T-helper 1 cell treated with Interleukin-12 subunit alpha and Interleukin-12 subunit beta and Interleukin-4 antibody, amounts not matched to agents 30 ng/mL and 1 ng/mL, for 36 hours (primary cell): ENCODE data around the gene GLI3. TPM values are rescaled to one million over a fixed set of nuclear protein-coding genes. Genes with fewer than 3 reads are reported as not detected.

Source experiments
- intact Hi-C: fragments of 100-400 bp; cut with micrococcal nuclease; formaldehyde crosslinking; loops from one replicate; pipeline ENCODE4 v1.15.1; 2024
- total RNA-seq: library from RNA; stranded (reverse); gene quantifications from 2 replicates; pipeline ENCODE4 v1.2.3, GENCODE V29; 2022

Gene GLI3
- total RNA-seq, 1 donor from 2014 or later: 0.02 TPM

- intact Hi-C loops: loop anchor here (5.0 kb wide), 1 partner anchor 1250 kb away; no protein-coding TSS in a partner anchor
Observed at GRCh38 chr7:42011846-42012245, 225.2 kb downstream of the GLI3 start.

- intact Hi-C loops: loop anchor here (5.0 kb wide), 1 partner anchor 1252 kb away; no protein-coding TSS in a partner anchor
Observed at GRCh38 chr7:42010751-42011150, 226.3 kb downstream of the GLI3 start.

GRCh38 chr7:42006801-42007513, 230.1 kb downstream of the GLI3 start:
- intact Hi-C loops: no loop called here

- intact Hi-C loops: no loop called here
Observed at GRCh38 chr7:42002654-42003053, 234.4 kb downstream of the GLI3 start.

DNA sequence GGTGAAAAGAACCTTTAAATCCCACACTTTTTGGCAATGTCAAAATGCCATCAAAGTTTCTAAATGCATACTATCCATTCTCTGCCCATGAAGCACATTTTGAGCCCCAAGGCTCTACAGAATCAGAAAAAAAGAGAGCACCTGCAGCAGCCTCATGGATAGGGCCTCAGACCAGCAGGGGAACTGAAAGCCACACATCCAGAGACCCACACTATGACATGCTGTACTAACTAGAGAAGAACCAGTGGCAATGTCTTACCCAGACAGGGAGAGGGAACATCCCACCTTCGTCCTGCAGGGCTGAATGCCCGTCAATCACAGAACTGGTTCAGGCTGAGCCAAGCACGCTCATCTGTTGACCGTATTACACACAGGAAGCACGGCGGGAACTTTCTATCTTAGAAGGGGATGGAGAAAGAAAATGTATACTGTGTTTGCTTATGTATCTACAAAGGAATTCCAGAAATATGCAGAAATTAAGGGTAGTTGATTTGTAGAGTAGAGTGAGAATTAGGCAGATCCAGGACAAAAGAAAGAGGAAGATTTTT, 237.2 kb downstream of the GLI3 start:
- intact Hi-C loops: no loop called here

GRCh38 chr7:41998041-41998440, 239.0 kb downstream of the GLI3 start:
- intact Hi-C loops: no loop called here

- intact Hi-C loops: no loop called here
Observed at GRCh38 chr7:41997151-41997550, 239.9 kb downstream of the GLI3 start.

GRCh38 chr7:41996381-41997035, 240.5 kb downstream of the GLI3 start:
- intact Hi-C loops: no loop called here

DNA sequence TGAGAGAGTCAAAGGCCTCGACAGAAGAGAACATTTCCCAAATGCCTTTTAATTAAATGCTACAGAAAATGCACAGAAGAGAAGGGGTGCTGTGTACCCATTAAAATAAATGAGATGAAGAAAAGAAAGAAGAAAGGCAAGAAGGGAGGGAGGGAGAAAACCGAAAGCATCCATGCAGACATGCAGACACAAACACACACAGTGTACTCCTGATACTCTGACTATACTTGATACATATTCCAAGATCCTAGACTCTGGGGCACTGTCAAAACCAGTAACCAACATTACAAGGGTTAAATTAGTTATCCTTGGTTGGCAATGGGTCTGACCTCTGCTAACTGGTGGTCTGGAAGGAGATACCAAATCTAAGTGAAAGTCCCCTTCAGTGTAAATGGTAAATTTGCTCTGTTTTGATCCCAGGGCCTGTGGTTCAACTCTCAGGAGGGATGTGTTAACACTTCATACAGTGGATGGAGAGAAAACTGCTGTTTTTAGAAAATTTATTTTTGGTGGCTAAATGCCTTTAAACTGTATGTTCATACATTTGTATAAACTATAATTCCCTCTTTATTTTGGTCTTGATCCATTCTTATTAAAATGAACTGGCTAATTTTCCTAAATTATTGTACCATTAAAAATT, 241.3 kb downstream of the GLI3 start:
- intact Hi-C loops: no loop called here

GRCh38 chr7:41994746-41995110, 242.3 kb downstream of the GLI3 start:
- intact Hi-C loops: no loop called here

GRCh38 chr7:41994036-41994745, 242.8 kb downstream of the GLI3 start:
- intact Hi-C loops: no loop called here

GRCh38 chr7:41992881-41993867, 243.8 kb downstream of the GLI3 start:
- intact Hi-C loops: no loop called here

DNA sequence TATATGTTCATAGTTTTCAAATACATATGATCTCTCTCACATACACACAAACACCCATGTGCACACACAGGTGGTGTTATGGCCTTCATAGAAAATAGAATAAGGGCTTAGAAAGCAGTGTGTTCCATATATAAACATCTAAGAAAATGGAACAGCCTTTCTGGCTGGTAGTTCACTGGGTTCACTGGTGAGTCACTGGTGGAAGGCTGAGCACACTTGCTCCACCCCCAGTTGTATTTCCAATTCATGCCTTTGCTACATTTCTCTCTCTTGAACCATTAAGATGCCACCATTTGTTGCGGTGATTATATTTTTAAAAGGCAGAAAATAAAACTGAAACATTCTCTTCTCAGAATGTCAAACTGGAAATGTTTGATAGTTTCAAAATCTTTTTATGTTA, 252.1 kb downstream of the GLI3 start:
- intact Hi-C loops: no loop called here

- intact Hi-C loops: no loop called here
Observed at GRCh38 chr7:41981046-41982040, 255.7 kb downstream of the GLI3 start.

- intact Hi-C loops: no loop called here
Observed at GRCh38 chr7:41979834-41980307, 257.1 kb downstream of the GLI3 start.

DNA sequence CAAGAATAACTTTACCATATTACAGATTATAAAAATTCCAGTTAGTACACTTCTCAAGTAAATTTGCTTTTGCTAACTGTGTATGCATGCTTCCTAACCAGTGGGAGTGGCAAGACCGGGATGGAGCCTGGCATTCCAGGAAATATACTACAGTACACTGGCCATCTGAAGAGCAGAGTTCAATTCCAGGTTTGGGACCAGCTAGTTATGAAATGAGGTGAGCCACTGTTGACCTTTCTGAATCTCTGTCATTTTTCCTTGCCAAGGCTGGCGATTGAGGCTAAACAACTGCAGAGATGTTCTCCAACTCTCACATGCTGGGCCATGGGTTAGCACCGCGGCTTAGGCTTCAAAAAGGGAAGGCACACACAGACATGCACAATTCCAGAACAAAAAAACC, 258.2 kb downstream of the GLI3 start:
- intact Hi-C loops: no loop called here

GRCh38 chr7:41977661-41978060, 259.3 kb downstream of the GLI3 start:
- intact Hi-C loops: no loop called here

DNA sequence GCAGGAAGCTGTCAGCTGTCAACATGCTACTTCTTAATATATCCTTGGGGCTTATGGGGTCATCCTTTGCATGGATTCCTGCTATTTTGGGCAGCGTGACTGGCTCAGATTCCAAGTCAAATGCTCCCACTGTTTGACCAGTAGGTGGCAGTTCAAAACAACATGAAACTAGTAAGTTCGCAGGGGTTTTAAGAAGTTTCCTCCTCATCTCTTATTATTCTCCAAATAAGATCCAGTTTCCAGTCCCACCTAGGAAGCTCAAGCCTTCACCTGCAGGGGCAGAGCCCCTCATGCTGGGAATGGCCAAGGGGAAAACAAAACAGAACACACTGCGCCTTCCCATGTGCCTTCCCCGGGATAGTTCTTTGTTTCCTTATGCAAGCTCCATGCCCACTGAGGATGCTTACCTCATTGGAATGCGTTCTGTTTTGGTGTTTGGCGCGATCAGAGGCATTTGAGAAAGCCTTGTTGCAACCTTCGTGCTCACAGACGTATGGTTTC, 259.8 kb downstream of the GLI3 start:
- intact Hi-C loops: no loop called here

- intact Hi-C loops: no loop called here
Observed at GRCh38 chr7:41976411-41976810, 260.6 kb downstream of the GLI3 start.
